H9 (cell line): ENCODE measurements around the gene ESPNL. TPM values are rescaled to one million over a fixed set of nuclear protein-coding genes. Genes with fewer than 3 reads are reported as not detected.

Experiments used
- DNase-seq: peaks from one replicate; pipeline ENCODE4 v3.0.0-alpha.2; 2017
- H2AFZ ChIP-seq: one replicate; pipeline ENCODE4 v1.6.1; 2013; ENCODE audit warnings: mild to moderate bottlenecking, low read length, control low read depth, moderate library complexity
- H2AK5ac ChIP-seq: 2 replicates; pipeline ENCODE4 v1.6.1; 2013; ENCODE audit warnings: low read length, control low read depth, mixed read lengths; ENCODE audit not compliant: insufficient read length
- H2BK120ac ChIP-seq: one replicate; pipeline ENCODE4 v1.6.1; 2013; ENCODE audit warnings: low read depth, mild to moderate bottlenecking, low read length, control low read depth, inconsistent platforms; ENCODE audit not compliant: poor library complexity, severe bottlenecking
- H2BK12ac ChIP-seq: 2 replicates; pipeline ENCODE4 v1.6.1; 2013; ENCODE audit warnings: low read length, control low read depth, mixed read lengths, low read depth; ENCODE audit not compliant: insufficient read length
- H2BK15ac ChIP-seq: 2 replicates; pipeline ENCODE4 v1.6.1; 2013; ENCODE audit warnings: low read depth, low read length, control low read depth
- H2BK20ac ChIP-seq: one replicate; pipeline ENCODE4 v1.6.1; 2013; ENCODE audit warnings: low read depth, mild to moderate bottlenecking, low read length, control low read depth, inconsistent platforms; ENCODE audit not compliant: poor library complexity, severe bottlenecking
- H2BK5ac ChIP-seq: 2 replicates; pipeline ENCODE4 v1.6.1; 2013; ENCODE audit warnings: low read length, control low read depth, mixed read lengths; ENCODE audit not compliant: insufficient read length
- H3K14ac ChIP-seq: 2 replicates; pipeline ENCODE4 v1.6.1; 2013; ENCODE audit warnings: low read length, control low read depth; ENCODE audit not compliant: insufficient read depth
- H3K18ac ChIP-seq: 2 replicates; pipeline ENCODE4 v1.6.1; 2013; ENCODE audit warnings: low read depth, mild to moderate bottlenecking, mixed read lengths, low read length, control low read depth; ENCODE audit not compliant: insufficient read length
- H3K23ac ChIP-seq: 2 replicates; pipeline ENCODE4 v1.6.1; 2013; ENCODE audit warnings: low read length, control low read depth, mixed read lengths, low read depth; ENCODE audit not compliant: insufficient read length
- H3K23me2 ChIP-seq: 2 replicates; pipeline ENCODE4 v1.6.1; 2013; ENCODE audit warnings: low read depth, mild to moderate bottlenecking, mixed read lengths, low read length, control low read depth; ENCODE audit not compliant: insufficient read length, poor library complexity, severe bottlenecking
- H3K27ac ChIP-seq: 2 replicates; pipeline ENCODE4 v1.5.1; 2013; ENCODE audit warnings: low read length, control low read depth, mixed read lengths, low read depth; ENCODE audit not compliant: insufficient read length
- H3K27me3 ChIP-seq: 2 replicates; pipeline ENCODE4 v1.6.1; 2013; ENCODE audit warnings: low read length, control low read depth, inconsistent platforms; ENCODE audit not compliant: insufficient read depth
- H3K4ac ChIP-seq: 2 replicates; pipeline ENCODE4 v1.6.1; 2013; ENCODE audit warnings: low read depth, mild to moderate bottlenecking, control low read depth, inconsistent platforms, low read length, moderate library complexity
- H3K4me1 ChIP-seq: 2 replicates; pipeline ENCODE4 v1.6.1; 2013; ENCODE audit warnings: low read length, control low read depth, inconsistent platforms; ENCODE audit not compliant: insufficient read depth
- H3K4me2 ChIP-seq: 2 replicates; pipeline ENCODE4 v1.6.1; 2013; ENCODE audit warnings: low read length, control low read depth, mixed read lengths; ENCODE audit not compliant: insufficient read length, insufficient read depth
- H3K56ac ChIP-seq: 2 replicates; pipeline ENCODE4 v1.6.1; 2013; ENCODE audit warnings: low read depth, mild to moderate bottlenecking, mixed read lengths, low read length, control low read depth; ENCODE audit not compliant: insufficient read length
- H3K79me1 ChIP-seq: 2 replicates; pipeline ENCODE4 v1.6.1; 2013; ENCODE audit warnings: low read depth, mild to moderate bottlenecking, moderate library complexity, low read length, control low read depth, inconsistent platforms; ENCODE audit not compliant: insufficient read depth, poor library complexity, severe bottlenecking
- H3K79me2 ChIP-seq: 2 replicates; pipeline ENCODE4 v1.6.1; 2013; ENCODE audit warnings: low read length, control low read depth, inconsistent platforms; ENCODE audit not compliant: insufficient read depth
- H3K9ac ChIP-seq: 2 replicates; pipeline ENCODE4 v1.6.1; 2013; ENCODE audit warnings: low read length, control low read depth, mixed read lengths; ENCODE audit not compliant: insufficient read length; ENCODE audit errors: extremely low read depth
- H3K9me3 ChIP-seq: one replicate; pipeline ENCODE4 v1.6.1; 2013; ENCODE audit warnings: low read depth, low read length, inconsistent platforms; ENCODE audit not compliant: control insufficient read depth
- H3T11ph ChIP-seq: one replicate; pipeline ENCODE4 v1.6.1; 2013; ENCODE audit warnings: mild to moderate bottlenecking, low read length, control low read depth, inconsistent platforms
- H4K20me1 ChIP-seq: one replicate; pipeline ENCODE4 v1.6.1; 2013; ENCODE audit not compliant: control insufficient read depth, insufficient read length, insufficient read depth
- H4K5ac ChIP-seq: 2 replicates; pipeline ENCODE4 v1.6.1; 2013; ENCODE audit warnings: low read depth, mild to moderate bottlenecking, mixed read lengths, low read length, control low read depth; ENCODE audit not compliant: insufficient read length
- H4K8ac ChIP-seq: replicated peaks from 2 replicates; pipeline ENCODE4 v1.6.1; 2013; ENCODE audit warnings: low read length, control low read depth, mixed read lengths, low read depth; ENCODE audit not compliant: insufficient read length
- H4K91ac ChIP-seq: 2 replicates; pipeline ENCODE4 v1.6.1; 2013; ENCODE audit warnings: low read depth, mild to moderate bottlenecking, moderate library complexity, mixed read lengths, low read length, control low read depth; ENCODE audit not compliant: insufficient read length
- H3K27ac Mint-ChIP-seq, 3 experiments: 2 replicates in 2 of 3; 3 replicates in 1 of 3; pipeline ENCODE4 v1.8.0; 2020 to 2021; ENCODE audit warnings: mixed read lengths in 3 of 3, mild to moderate bottlenecking in 1 of 3, moderate library complexity in 1 of 3
- H3K27me3 Mint-ChIP-seq: 2 replicates; pipeline ENCODE4 v1.8.0; 2021; ENCODE audit warnings: low read depth, mild to moderate bottlenecking, moderate library complexity, mixed read lengths
- H3K36me3 Mint-ChIP-seq, 3 experiments: 2 replicates in 2 of 3; 3 replicates in 1 of 3; pipeline ENCODE4 v1.8.0; 2020 to 2021; ENCODE audit warnings: low read depth in 3 of 3, mixed read lengths in 3 of 3; ENCODE audit not compliant: insufficient read depth in 1 of 3
- H3K4me1 Mint-ChIP-seq, 2 experiments: 2 replicates each; pipeline ENCODE4 v1.8.0; 2020; ENCODE audit warnings: mixed read lengths in 2 of 2
- H3K4me3 Mint-ChIP-seq, 2 experiments: 2 replicates in 1 of 2; 3 replicates in 1 of 2; pipeline ENCODE4 v1.8.0; 2020 to 2021; ENCODE audit warnings: mild to moderate bottlenecking in 2 of 2, mixed read lengths in 2 of 2, moderate library complexity in 1 of 2
- H3K9me3 Mint-ChIP-seq, 2 experiments: 2 replicates in 1 of 2; 3 replicates in 1 of 2; pipeline ENCODE4 v1.8.0; 2020; ENCODE audit warnings: mild to moderate bottlenecking in 2 of 2, mixed read lengths in 2 of 2, moderate library complexity in 1 of 2
- CTCF ChIP-seq: fragments of 200-600 bp; sonication (generic); conservative IDR thresholded peaks from 3 replicates; pipeline ENCODE4 v1.8.0; 2021; ENCODE audit warnings: antibody characterized with exemption, mild to moderate bottlenecking
- WGBS: extraction: QIAGEN DNeasy Blood & Tissue Kit; methylation state at CpG from one replicate; pipeline ENCODE4 v1.1.7; 2013; ENCODE audit warnings: missing lambda C conversion rate, low lambda C conversion rate, mixed read lengths; ENCODE audit not compliant: insufficient read length; ENCODE audit errors: extremely low coverage; 5-methylcytosine and 5-hydroxymethylcytosine counted together
- total RNA-seq: library from RNA; stranded (reverse); gene quantifications from 2 replicates; pipeline ENCODE4 v1.2.1, GENCODE V29; 2021

The ESPNL gene
- total RNA-seq, 1 experiment from 2014 or later: 0.17 TPM

- no peak for TF ChIP-seq CTCF
- no peak overlapping the region for H3K23ac ChIP-seq
- H2BK12ac ChIP-seq: no peak overlapping the region
- no peaks in the 10 kb centered on the region for H3K23me2 ChIP-seq
- no peak overlapping the region for H2BK15ac ChIP-seq
- Mint-ChIP-seq H3K27me3 (no peaks in the 10 kb centered on the region; the same call in 1 of the 2 replicates), H3K27ac (peak overlapping the region in 2 of 3 experiments; percentile 9 to 74; a peak in 4 of 7 replicates), H3K4me1 (peaks cover 31 to 41% of the 10 kb centered on the region in 2 experiments), H3K36me3 (peaks cover 10 to 22% (median 12%) of the 10 kb centered on the region in 3 experiments; a peak in 6 of 7 replicates), H3K9me3 (no peaks in the 10 kb centered on the region), H3K4me3 (no peak overlapping the region; a peak in 1 of 5 replicates)
- WGBS: no CpG with 5 or more reads among the region's 37 CpGs
- peak; percentile 84 for DNase-seq
- H3K79me2 ChIP-seq: no peaks in the 10 kb centered on the region
- H3K9ac ChIP-seq: no peak overlapping the region
- H3K9me3 ChIP-seq: no peaks in the 10 kb centered on the region
- H3K18ac ChIP-seq: no peak overlapping the region
- peaks cover 3% of the 10 kb centered on the region; the same call in 1 of the 2 replicates for H3K4me1 ChIP-seq
- no peak overlapping the region for H4K8ac ChIP-seq
- H3K79me1 ChIP-seq: no peaks in the 10 kb centered on the region
- H4K91ac ChIP-seq: no peak overlapping the region
- no peak overlapping the region for H3K56ac ChIP-seq
- H3K4me2 ChIP-seq: no peak overlapping the region
- H2BK5ac ChIP-seq: no peak overlapping the region
- H4K5ac ChIP-seq: no peak overlapping the region
- no peak overlapping the region for H2BK120ac ChIP-seq
- H3K4ac ChIP-seq: no peak overlapping the region
- no peak overlapping the region for H3T11ph ChIP-seq
- H2BK20ac ChIP-seq: no peak overlapping the region
- H3K27ac ChIP-seq: no peak overlapping the region
- no peak overlapping the region for H2AFZ ChIP-seq
- no peaks in the 10 kb centered on the region for H3K27me3 ChIP-seq
- no peak overlapping the region for H2AK5ac ChIP-seq
- H4K20me1 ChIP-seq: no peaks in the 10 kb centered on the region
- H3K14ac ChIP-seq: no peak overlapping the region; the same call in 1 of the 2 replicates
Measured at GRCh38 chr2:238097988-238098871, 1.9 kb upstream of the ESPNL start.
